ENCODE measurements around the gene MINDY1. TPM values are rescaled to one million over a fixed set of nuclear protein-coding genes. Genes with fewer than 3 reads are reported as not detected.

The MINDY1 gene
- total and polyA plus RNA-seq, 10 of the 15 experiments (the other 5 are each of a cell fraction or from before 2014, with no cell fraction given), result 0.48 to 8.8 (median 5.0) TPM

GRCh38 chr1:150974580-150975478 is 31.9 kb downstream of the MINDY1 start, which contains the start of gene CERS2:
CERS2 (minus strand) TSS chr1:150974835; CDS start chr1:150969090, 5,745 bp downstream.
- under 1% methylated on average over 46 of the region's 106 CpGs for WGBS (ENCODE audit: insufficient coverage, insufficient replicate concordance, low lambda C conversion rate, missing lambda C conversion rate)
- BruUV-seq (replicated peaks), result no TSS peak
- peak within 1 kb of the TSS; percentile 87 for H3K4me3 ChIP-seq
- intact Hi-C loops (cut with micrococcal nuclease; ENCODE audit: unreplicated experiment), result loop anchor here (5.0 to 10.0 kb wide), 3 partner anchors 210 to 413 kb away; partner anchors contain the start of genes CTSS and ENSA
- H3K27ac ChIP-seq (ENCODE audit: control insufficient read depth, insufficient read depth), result peak within 1 kb of the TSS; percentile 75
- peaks cover 7% of the 10 kb centered on the region; the same call in 1 of the 2 replicates for H3K4me1 ChIP-seq (ENCODE audit: control insufficient read depth, insufficient read depth, low read length)
- peaks cover 36% of the 10 kb centered on the region for H3K79me2 ChIP-seq (ENCODE audit: control insufficient read depth, insufficient read depth, low read length)
- CTCF ChIA-PET, result interaction anchor here (0.5 to 15.8 kb wide), 2 partner anchors 25 to 352 kb away, joined by 3 to 252 read pairs; partner anchors contain the start of gene MINDY1
- POLR2A ChIA-PET, result no interaction called here
- H3K36me3 ChIP-seq (ENCODE audit: control insufficient read depth in 2 of 2, insufficient read depth in 2 of 2, low read length in 1 of 2), result no peaks in the 10 kb centered on the region
- TF ChIP-seq TAF1 (IDR thresholded peaks at IDR 0.05; ENCODE audit: borderline replicate concordance, low read depth, low read length), result peak; percentile 21; the same call in 1 of the 2 replicates
- TF ChIP-seq BHLHE40 (IDR thresholded peaks at IDR 0.05; ENCODE audit: borderline replicate concordance in 1 of 2, low read depth in 2 of 2, low read length in 1 of 2), result peak in 1 of 2 experiments; percentile 32; a peak in 2 of 4 replicates
- 0 out of 2 replicates have a peak, but pooled peaks have one; percentile 40 for TF ChIP-seq DPF2 (IDR thresholded peaks at IDR 0.05)
- TF ChIP-seq POLR2A (IDR thresholded peaks at IDR 0.05; ENCODE audit: low read depth, low read length), result peak; percentile 78
- TF ChIP-seq, protein P1, sequence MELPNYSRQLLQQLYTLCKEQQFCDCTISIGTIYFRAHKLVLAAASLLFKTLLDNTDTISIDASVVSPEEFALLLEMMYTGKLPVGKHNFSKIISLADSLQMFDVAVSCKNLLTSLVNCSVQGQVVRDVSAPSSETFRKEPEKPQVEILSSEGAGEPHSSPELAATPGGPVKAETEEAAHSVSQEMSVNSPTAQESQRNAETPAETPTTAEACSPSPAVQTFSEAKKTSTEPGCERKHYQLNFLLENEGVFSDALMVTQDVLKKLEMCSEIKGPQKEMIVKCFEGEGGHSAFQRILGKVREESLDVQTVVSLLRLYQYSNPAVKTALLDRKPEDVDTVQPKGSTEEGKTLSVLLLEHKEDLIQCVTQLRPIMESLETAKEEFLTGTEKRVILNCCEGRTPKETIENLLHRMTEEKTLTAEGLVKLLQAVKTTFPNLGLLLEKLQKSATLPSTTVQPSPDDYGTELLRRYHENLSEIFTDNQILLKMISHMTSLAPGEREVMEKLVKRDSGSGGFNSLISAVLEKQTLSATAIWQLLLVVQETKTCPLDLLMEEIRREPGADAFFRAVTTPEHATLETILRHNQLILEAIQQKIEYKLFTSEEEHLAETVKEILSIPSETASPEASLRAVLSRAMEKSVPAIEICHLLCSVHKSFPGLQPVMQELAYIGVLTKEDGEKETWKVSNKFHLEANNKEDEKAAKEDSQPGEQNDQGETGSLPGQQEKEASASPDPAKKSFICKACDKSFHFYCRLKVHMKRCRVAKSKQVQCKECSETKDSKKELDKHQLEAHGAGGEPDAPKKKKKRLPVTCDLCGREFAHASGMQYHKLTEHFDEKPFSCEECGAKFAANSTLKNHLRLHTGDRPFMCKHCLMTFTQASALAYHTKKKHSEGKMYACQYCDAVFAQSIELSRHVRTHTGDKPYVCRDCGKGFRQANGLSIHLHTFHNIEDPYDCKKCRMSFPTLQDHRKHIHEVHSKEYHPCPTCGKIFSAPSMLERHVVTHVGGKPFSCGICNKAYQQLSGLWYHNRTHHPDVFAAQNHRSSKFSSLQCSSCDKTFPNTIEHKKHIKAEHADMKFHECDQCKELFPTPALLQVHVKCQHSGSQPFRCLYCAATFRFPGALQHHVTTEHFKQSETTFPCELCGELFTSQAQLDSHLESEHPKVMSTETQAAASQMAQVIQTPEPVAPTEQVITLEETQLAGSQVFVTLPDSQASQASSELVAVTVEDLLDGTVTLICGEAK (IDR thresholded peaks at IDR 0.05; ENCODE audit: borderline replicate concordance), result no peak
- 0 out of 2 replicates have a peak, but pooled peaks have one; percentile 41 for TF ChIP-seq NR2F1 (conservative IDR thresholded peaks at IDR 0.05)
- peak; percentile 11; the same call in 1 of the 2 replicates for TF ChIP-seq IKZF1 (conservative IDR thresholded peaks at IDR 0.05)
- no peak for TF ChIP-seq RUNX3 (IDR thresholded peaks at IDR 0.05; ENCODE audit: low read length)
- peak within 1 kb of the TSS; percentile 87 for H3K4me2 ChIP-seq (ENCODE audit: control insufficient read depth, insufficient read depth)
- no peaks in the 10 kb centered on the region; a peak in 2 of 4 replicates for H3K27me3 ChIP-seq (replicated peaks in 1 of 2; ENCODE audit: control insufficient read depth in 2 of 2, insufficient read depth in 2 of 2, low read length in 1 of 2)
- RAD21 ChIA-PET (ENCODE audit: unreplicated experiment), result interaction anchor here (1.7 kb wide), 1 partner anchor 32 kb away, joined by 7 read pairs; the partner anchor contains the start of gene MINDY1
- peak within 1 kb of the TSS; percentile 78 for H2AFZ ChIP-seq (ENCODE audit: control insufficient read depth, low read depth, low read length)
- FAIRE-seq (no peak), ATAC-seq (peak; percentile 59), DNase-seq (ENCODE audit: low read depth, low spot score) (no peak)
- in situ Hi-C loops (cut with MboI), result no loop called here
- peak within 1 kb of the TSS; percentile 85 for H3K9ac ChIP-seq (ENCODE audit: control insufficient read depth, insufficient read depth, low read length)
- no peaks in the 10 kb centered on the region for H4K20me1 ChIP-seq (ENCODE audit: control insufficient read depth, insufficient read depth)
- SMC1A ChIA-PET (ENCODE audit: uncharacterized antibody, unreplicated experiment), result interaction anchor here (1.3 to 1.4 kb wide), 2 partner anchors 21 to 27 kb away, joined by 3 to 7 read pairs; no protein-coding TSS in a partner anchor
- no peaks in the 10 kb centered on the region for H3K9me3 ChIP-seq (replicated peaks; ENCODE audit: control insufficient read depth, insufficient read depth, low read length)
